ENCODE measurements around the gene AOX1.

GRCh38 chr2:200670313-200670712 lies 84.5 kb downstream of the AOX1 start:
- no peak for TF ChIP-seq ZNF121 (tag by site-specific recombination; IDR thresholded peaks at IDR 0.05)
- no peak for TF ChIP-seq ZNF280D (tag by site-specific recombination; IDR thresholded peaks at IDR 0.05)
